HCT116 (cell line): ENCODE results near the gene GRB10. TPM values are rescaled to one million over a fixed set of nuclear protein-coding genes. Genes with fewer than 3 reads are reported as not detected.

ENCODE experiments used
- ATAC-seq: fragments of 200-7000 bp; cut with Tn5 transposase; 2 replicates; pipeline ENCODE4 v1.9.1; 2020; ENCODE audit warnings: mild to moderate bottlenecking, moderate library complexity
- BruUV-seq: library from RNA; stranded (reverse); fragments of 400-500 nt; replicated peaks from 2 replicates; lab custom pipeline; 2021; lab: Mats Ljungman, UMichigan
- CTCF ChIA-PET: fragments of 300-600 bp; sonication (Branson Sonifier 250); formaldehyde crosslinking; loops from one replicate; lab custom pipeline; 2021; ENCODE audit warnings: antibody characterized with exemption; lab: Charles Lee
- POLR2A ChIA-PET: fragments of 300-600, 350-600 bp; sonication (Branson Sonifier 250); formaldehyde crosslinking; loops from one replicate; lab custom pipeline; 2021; ENCODE audit warnings: antibody characterized with exemption; lab: Charles Lee
- RAD21 ChIA-PET, 2 experiments: fragments of 300-600 bp; sonication (Branson Sonifier 250); formaldehyde crosslinking; loops; one replicate each; lab custom pipeline; 2023; ENCODE audit warnings: low total read pairs in 2 of 2; ENCODE audit not compliant: uncharacterized antibody in 2 of 2, unreplicated experiment in 2 of 2, low non-redundant PET in 1 of 2; lab: Charles Lee
- DNase-seq: peaks from one replicate; pipeline ENCODE4 v3.0.0-alpha.2; 2010; ENCODE audit warnings: low read depth, low spot score
- H2AFZ ChIP-seq: fragments of 200-600 bp; shearing (Covaris generic), sonication (generic); 2 replicates; pipeline ENCODE4 v1.6.1; 2017; ENCODE audit warnings: low read depth, mixed run types, mixed read lengths, antibody characterized with exemption, low read length; ENCODE audit not compliant: poor library complexity, severe bottlenecking
- H3K27ac ChIP-seq: 2 replicates; pipeline ENCODE4 v1.5.1; 2012; ENCODE audit warnings: low read depth, low read length
- H3K27me3 ChIP-seq: fragments of 200-600 bp; sonication (generic); 2 replicates; pipeline ENCODE4 v1.6.1; 2016; ENCODE audit warnings: mixed run types, low read length, mixed read lengths; ENCODE audit not compliant: insufficient read depth
- H3K36me3 ChIP-seq, 2 experiments: fragments of 200-500 bp in 1 of 2; fragments of 200-600 bp in 1 of 2; sonication (Bioruptor generic) in 1 of 2; sonication (generic) in 1 of 2; 2 replicates each; pipeline versions ENCODE4 v1.5.1 to v1.6.1; 2014 to 2016; ENCODE audit warnings: low read length in 2 of 2, inconsistent platforms in 1 of 2, mixed read lengths in 1 of 2, mixed run types in 1 of 2; ENCODE audit not compliant: insufficient read depth in 2 of 2, control insufficient read depth in 1 of 2
- H3K4me1 ChIP-seq, 2 experiments: fragments of 200-600 bp in 1 of 2; sonication (generic) in 1 of 2; 2 replicates each; pipeline versions ENCODE4 v1.5.1 to v1.6.1; 2012 to 2017; ENCODE audit warnings: low read length in 2 of 2, inconsistent platforms in 1 of 2, mild to moderate bottlenecking in 1 of 2, mixed read lengths in 1 of 2, mixed run types in 1 of 2, moderate library complexity in 1 of 2; ENCODE audit not compliant: insufficient read depth in 2 of 2, control insufficient read depth in 1 of 2
- H3K4me2 ChIP-seq: fragments of 200-600 bp; sonication (generic); 2 replicates; pipeline ENCODE4 v1.6.1; 2017; ENCODE audit warnings: mixed run types, low read length, mixed read lengths
- H3K4me3 ChIP-seq, 2 experiments: fragments of 200-600 bp in 1 of 2; sonication (generic) in 1 of 2; replicated peaks in 1 of 2; 2 replicates each; pipeline ENCODE4 v1.5.1; 2011 to 2016; ENCODE audit warnings: low read length in 2 of 2, control low read depth in 1 of 2, low read depth in 1 of 2, mild to moderate bottlenecking in 1 of 2, mixed read lengths in 1 of 2, mixed run types in 1 of 2
- H3K79me2 ChIP-seq: fragments of 200-600 bp; sonication (generic); 2 replicates; pipeline ENCODE4 v1.6.1; 2017; ENCODE audit warnings: mild to moderate bottlenecking, mixed run types, low read length, moderate library complexity, mixed read lengths; ENCODE audit not compliant: insufficient read depth
- H3K9ac ChIP-seq: fragments of 200-600 bp; sonication (generic); 2 replicates; pipeline ENCODE4 v1.6.1; 2016; ENCODE audit warnings: low read length, mixed read lengths
- H3K9me2 ChIP-seq: fragments of 200-600 bp; sonication (generic), shearing (Covaris generic); 2 replicates; pipeline ENCODE4 v1.6.1; 2017; ENCODE audit warnings: mixed run types, mild to moderate bottlenecking, moderate library complexity; ENCODE audit not compliant: insufficient read depth
- H3K9me3 ChIP-seq, 2 experiments: fragments of 200-500 bp in 1 of 2; fragments of 200-600 bp in 1 of 2; sonication (Bioruptor generic) in 1 of 2; sonication (generic) in 1 of 2; 2 replicates each; pipeline ENCODE4 v1.6.1; 2014 to 2017; ENCODE audit warnings: low read length in 2 of 2, mixed read lengths in 2 of 2, inconsistent platforms in 1 of 2, low read depth in 1 of 2, mild to moderate bottlenecking in 1 of 2, mixed run types in 1 of 2, moderate library complexity in 1 of 2; ENCODE audit not compliant: control insufficient read depth in 1 of 2, insufficient read depth in 1 of 2
- H4K20me1 ChIP-seq: fragments of 200-600 bp; sonication (generic), shearing (Covaris generic); 2 replicates; pipeline ENCODE4 v1.6.1; 2017; ENCODE audit warnings: mixed run types, mild to moderate bottlenecking, moderate library complexity; ENCODE audit not compliant: insufficient read depth
- CBX3 ChIP-seq: IDR thresholded peaks from 2 replicates; pipeline ENCODE4 v1.6.1; 2012; ENCODE audit warnings: low read depth
- CEBPB ChIP-seq: IDR thresholded peaks from 2 replicates; pipeline ENCODE4 v1.6.1; 2012; ENCODE audit warnings: low read depth
- EGR1 ChIP-seq: IDR thresholded peaks from 2 replicates; pipeline ENCODE4 v1.6.1; 2012; ENCODE audit warnings: low read depth
- EZH2phosphoT487 ChIP-seq: fragments of 200-600 bp; IDR thresholded peaks from 2 replicates; pipeline ENCODE4 v1.6.1; 2018; ENCODE audit warnings: antibody characterized with exemption, borderline replicate concordance
- RAD21 ChIP-seq: IDR thresholded peaks from 2 replicates; pipeline ENCODE4 v1.6.1; 2012; ENCODE audit warnings: low read depth, mild to moderate bottlenecking
- SIN3A ChIP-seq: IDR thresholded peaks from 2 replicates; pipeline ENCODE4 v1.6.1; 2012; ENCODE audit warnings: low read depth
- SP1 ChIP-seq: IDR thresholded peaks from 2 replicates; pipeline ENCODE4 v1.6.1; 2012; ENCODE audit warnings: low read depth
- TCF7L2 ChIP-seq: IDR thresholded peaks from 2 replicates; pipeline ENCODE4 v1.7.0; 2011; ENCODE audit warnings: borderline replicate concordance, inconsistent platforms; ENCODE audit not compliant: insufficient read depth, insufficient read length; ENCODE audit errors: extremely low read depth
- YY1 ChIP-seq: IDR thresholded peaks from 2 replicates; pipeline ENCODE4 v1.6.1; 2011; ENCODE audit warnings: low read length, low read depth, moderate library complexity, mild to moderate bottlenecking; ENCODE audit not compliant: insufficient replicate concordance; ENCODE audit errors: extremely low read depth
- ZFX ChIP-seq: fragments of 450-650 bp; IDR thresholded peaks from 2 replicates; pipeline ENCODE4 v1.6.1; 2017
- ZNF274 ChIP-seq: fragments of 200-500 bp; sonication (Bioruptor generic); IDR thresholded peaks from 2 replicates; pipeline ENCODE4 v1.6.1; 2014; ENCODE audit warnings: mild to moderate bottlenecking, low read depth, low read length, inconsistent platforms
- intact Hi-C: fragments of 100-400 bp; cut with micrococcal nuclease; formaldehyde crosslinking; loops from 2 replicates; pipeline ENCODE4 v1.10.0; 2022
- total RNA-seq: library from RNA; stranded (reverse); gene quantifications from one replicate; pipeline ENCODE4 v1.2.1, GENCODE V29; 2021; ENCODE audit not compliant: unreplicated experiment
- TF ChIP-seq, protein P1 (sequence below), 3 experiments: fragments of 200-600 bp in 1 of 3; sonication (generic) in 1 of 3; IDR thresholded peaks in 2 of 3; conservative IDR thresholded peaks in 1 of 3; 2 replicates each; pipeline ENCODE4 v1.5.1; 2012 to 2017; ENCODE audit warnings: low read depth in 2 of 3, low read length in 2 of 3, antibody characterized with exemption in 1 of 3, borderline replicate concordance in 1 of 3, control low read depth in 1 of 3, mild to moderate bottlenecking in 1 of 3, mixed read lengths in 1 of 3, mixed run types in 1 of 3, moderate library complexity in 1 of 3; ENCODE audit not compliant: insufficient read depth in 1 of 3
- TF ChIP-seq, protein P2 (sequence below): IDR thresholded peaks from 2 replicates; pipeline ENCODE4 v1.6.1; 2011; ENCODE audit warnings: mild to moderate bottlenecking, low read length, moderate library complexity; ENCODE audit not compliant: insufficient replicate concordance; ENCODE audit errors: extremely low read depth
- TF ChIP-seq, protein P3 (sequence below): IDR thresholded peaks from 2 replicates; pipeline ENCODE4 v1.6.1; 2012

GRB10 gene
- total RNA-seq, 1 experiment from 2014 or later, result 37.3 TPM

DNA sequence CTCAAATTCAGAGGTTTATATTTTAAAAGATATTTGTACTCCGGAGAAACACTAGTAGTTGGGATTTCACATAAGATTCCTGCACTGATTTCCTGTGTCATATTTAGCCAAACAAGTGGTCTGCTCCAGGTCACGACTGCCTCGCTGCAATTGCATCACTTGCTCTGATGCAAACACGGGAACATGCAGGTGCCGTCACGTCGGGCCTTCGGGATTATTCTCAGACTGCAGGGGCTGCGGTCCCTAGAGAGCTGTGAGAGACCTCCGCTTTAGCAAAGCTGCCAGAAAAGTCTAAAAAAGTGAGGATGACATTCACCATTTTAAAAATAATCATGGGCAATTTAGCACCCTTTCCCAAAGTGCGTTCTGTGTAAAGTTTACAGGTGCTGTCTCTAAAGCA, 124.0 kb downstream of the GRB10 start:
- no TSS peak for BruUV-seq
- ATAC-seq (no peak), DNase-seq (no peak)
- Histone ChIP-seq H3K27ac (no peak overlapping the region), H3K9ac (no peak overlapping the region), H3K4me2 (no peak overlapping the region), H3K27me3 (no peaks in the 10 kb centered on the region), H3K9me2 (no peaks in the 10 kb centered on the region), H3K36me3 (no peaks in the 10 kb centered on the region), H3K9me3 (no peaks in the 10 kb centered on the region), H4K20me1 (no peaks in the 10 kb centered on the region), H3K4me1 (peaks cover 2 to 6% of the 10 kb centered on the region in 2 experiments; a peak in 3 of 4 replicates), H3K79me2 (no peaks in the 10 kb centered on the region), H2AFZ (no peak overlapping the region), H3K4me3 (no peak overlapping the region)
- ChIA-PET POLR2A (no interaction called here), CTCF (no interaction called here), RAD21 (no interaction called here)
- intact Hi-C loops, result no loop called here
- TF ChIP-seq ZNF274, result no peak
- TF ChIP-seq EGR1, result no peak
- no peak for TF ChIP-seq CEBPB
- no peak for TF ChIP-seq YY1
- TF ChIP-seq, protein P1, sequence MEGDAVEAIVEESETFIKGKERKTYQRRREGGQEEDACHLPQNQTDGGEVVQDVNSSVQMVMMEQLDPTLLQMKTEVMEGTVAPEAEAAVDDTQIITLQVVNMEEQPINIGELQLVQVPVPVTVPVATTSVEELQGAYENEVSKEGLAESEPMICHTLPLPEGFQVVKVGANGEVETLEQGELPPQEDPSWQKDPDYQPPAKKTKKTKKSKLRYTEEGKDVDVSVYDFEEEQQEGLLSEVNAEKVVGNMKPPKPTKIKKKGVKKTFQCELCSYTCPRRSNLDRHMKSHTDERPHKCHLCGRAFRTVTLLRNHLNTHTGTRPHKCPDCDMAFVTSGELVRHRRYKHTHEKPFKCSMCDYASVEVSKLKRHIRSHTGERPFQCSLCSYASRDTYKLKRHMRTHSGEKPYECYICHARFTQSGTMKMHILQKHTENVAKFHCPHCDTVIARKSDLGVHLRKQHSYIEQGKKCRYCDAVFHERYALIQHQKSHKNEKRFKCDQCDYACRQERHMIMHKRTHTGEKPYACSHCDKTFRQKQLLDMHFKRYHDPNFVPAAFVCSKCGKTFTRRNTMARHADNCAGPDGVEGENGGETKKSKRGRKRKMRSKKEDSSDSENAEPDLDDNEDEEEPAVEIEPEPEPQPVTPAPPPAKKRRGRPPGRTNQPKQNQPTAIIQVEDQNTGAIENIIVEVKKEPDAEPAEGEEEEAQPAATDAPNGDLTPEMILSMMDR (IDR thresholded peaks at IDR 0.05 in 2 of 3, conservative IDR thresholded peaks at IDR 0.05 in 1 of 3; ENCODE audit: borderline replicate concordance in 1 of 3, insufficient read depth in 1 of 3, low read depth in 2 of 3, low read length in 2 of 3), result no peak
- TF ChIP-seq, protein P2, sequence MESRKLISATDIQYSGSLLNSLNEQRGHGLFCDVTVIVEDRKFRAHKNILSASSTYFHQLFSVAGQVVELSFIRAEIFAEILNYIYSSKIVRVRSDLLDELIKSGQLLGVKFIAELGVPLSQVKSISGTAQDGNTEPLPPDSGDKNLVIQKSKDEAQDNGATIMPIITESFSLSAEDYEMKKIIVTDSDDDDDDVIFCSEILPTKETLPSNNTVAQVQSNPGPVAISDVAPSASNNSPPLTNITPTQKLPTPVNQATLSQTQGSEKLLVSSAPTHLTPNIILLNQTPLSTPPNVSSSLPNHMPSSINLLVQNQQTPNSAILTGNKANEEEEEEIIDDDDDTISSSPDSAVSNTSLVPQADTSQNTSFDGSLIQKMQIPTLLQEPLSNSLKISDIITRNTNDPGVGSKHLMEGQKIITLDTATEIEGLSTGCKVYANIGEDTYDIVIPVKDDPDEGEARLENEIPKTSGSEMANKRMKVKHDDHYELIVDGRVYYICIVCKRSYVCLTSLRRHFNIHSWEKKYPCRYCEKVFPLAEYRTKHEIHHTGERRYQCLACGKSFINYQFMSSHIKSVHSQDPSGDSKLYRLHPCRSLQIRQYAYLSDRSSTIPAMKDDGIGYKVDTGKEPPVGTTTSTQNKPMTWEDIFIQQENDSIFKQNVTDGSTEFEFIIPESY, result no peak
- TF ChIP-seq EZH2phosphoT487, result no peak
- no peak for TF ChIP-seq SIN3A
- TF ChIP-seq CBX3, result no peak
- TF ChIP-seq RAD21, result no peak
- no peak for TF ChIP-seq SP1
- TF ChIP-seq TCF7L2, result no peak
- TF ChIP-seq, protein P3, sequence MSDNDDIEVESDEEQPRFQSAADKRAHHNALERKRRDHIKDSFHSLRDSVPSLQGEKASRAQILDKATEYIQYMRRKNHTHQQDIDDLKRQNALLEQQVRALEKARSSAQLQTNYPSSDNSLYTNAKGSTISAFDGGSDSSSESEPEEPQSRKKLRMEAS, result no peak
- no peak for TF ChIP-seq ZFX
